SHP77 treated with DMSO at 0.1 percent for 48 hours (cell line): ENCODE results near the gene C9.
"Not testable (repeated sequence)": the region's sequence is repeated elsewhere in the genome, so short reads cannot be mapped to it uniquely, and the experiment has no call there.

ENCODE experiments used
- DNase-seq: peaks from one replicate; lab custom pipeline; 2025; lab: John Stamatoyannopoulos, UW

C9 gene

DNA sequence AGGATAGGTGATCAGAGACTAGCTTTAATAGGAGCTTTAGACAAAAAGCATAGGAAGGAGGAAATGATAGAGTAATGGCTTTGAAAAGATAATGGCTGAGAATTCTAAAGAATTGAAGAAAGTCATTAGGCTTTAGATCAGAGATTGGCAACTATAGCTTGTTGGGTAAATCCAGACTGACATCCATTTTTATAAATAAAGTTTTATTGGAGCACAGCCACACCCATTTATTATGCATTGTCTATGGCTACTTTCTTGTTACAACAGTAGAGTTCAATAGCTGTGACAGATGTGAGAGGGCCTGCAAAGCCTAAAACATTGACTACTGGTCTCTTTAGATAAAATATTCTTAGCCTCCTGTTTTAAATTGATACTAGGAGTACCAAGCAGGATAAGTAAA is 104.2 kb downstream of the C9 start:
- DNase-seq = no peak

- DNase-seq = no peak
Measured at GRCh38 chr5:39257554-39257953, 106.7 kb downstream of the C9 start.

- no peak for DNase-seq
Measured at GRCh38 chr5:39256477-39257235, 107.6 kb downstream of the C9 start.

DNA sequence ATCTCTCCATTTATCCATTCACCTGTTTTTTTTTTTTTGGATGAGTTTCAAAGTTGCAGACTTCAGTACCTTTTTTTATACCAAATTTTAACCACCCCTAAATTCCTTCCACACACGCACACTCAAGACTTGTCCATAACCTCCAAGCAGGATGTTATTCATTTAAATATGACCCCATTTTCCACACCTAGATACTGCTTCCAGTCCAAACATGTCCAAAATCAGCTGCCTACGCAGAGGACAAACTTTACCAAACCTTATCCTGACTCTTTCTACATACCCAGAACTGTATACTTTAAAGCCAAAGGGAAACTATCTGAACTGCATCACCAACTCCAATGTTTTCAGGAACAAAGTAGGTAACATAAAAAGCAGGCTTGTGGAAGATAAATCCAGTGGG is 108.9 kb downstream of the C9 start:
- DNase-seq = no peak

DNA sequence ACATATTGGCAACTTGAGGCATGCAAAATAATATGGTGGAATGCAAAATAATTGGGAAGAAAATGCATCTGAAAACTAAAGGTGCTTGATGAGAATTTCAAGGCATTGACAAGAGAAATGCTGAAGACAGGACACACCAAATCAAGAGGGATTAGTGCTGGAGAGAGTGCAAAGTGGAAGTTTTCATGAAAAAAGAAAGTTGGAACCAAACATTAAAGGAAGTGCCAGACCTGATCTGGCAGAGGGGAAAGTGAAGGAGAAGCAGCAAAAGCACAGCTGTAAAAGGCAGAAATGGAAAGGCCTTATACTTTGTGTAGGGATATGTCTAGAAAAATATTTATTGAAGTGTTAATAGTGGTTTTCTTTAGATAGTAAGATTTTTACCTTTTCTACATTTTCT is 109.6 kb downstream of the C9 start:
- DNase-seq = no peak

GRCh38 chr5:39253196-39253595 is 111.1 kb downstream of the C9 start:
- DNase-seq = no peak

GRCh38 chr5:39249564-39250274 is 114.6 kb downstream of the C9 start:
- DNase-seq = no peak

GRCh38 chr5:39249069-39249468 is 115.2 kb downstream of the C9 start:
- no peak for DNase-seq

DNA sequence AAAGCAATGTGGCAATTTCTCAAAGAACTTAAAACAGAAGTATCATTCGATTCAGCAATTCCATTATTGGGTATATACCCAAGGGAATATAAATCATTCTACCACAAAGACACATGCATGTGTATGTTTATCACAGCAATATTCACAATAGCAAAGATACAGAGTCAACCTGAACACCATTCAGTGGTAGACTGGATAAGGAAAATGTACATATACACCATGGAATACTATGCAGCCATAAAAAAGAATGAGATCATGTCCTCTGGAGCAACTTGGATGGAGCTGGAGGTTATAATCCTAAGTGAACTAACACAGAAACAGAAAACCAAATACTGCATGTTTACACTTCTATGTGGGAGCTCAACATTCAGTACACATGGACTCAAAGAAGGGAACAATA is 123.5 kb downstream of the C9 start:
- DNase-seq = no peak

- no peak for DNase-seq
Measured at GRCh38 chr5:39238366-39239105, 125.8 kb downstream of the C9 start.

DNA sequence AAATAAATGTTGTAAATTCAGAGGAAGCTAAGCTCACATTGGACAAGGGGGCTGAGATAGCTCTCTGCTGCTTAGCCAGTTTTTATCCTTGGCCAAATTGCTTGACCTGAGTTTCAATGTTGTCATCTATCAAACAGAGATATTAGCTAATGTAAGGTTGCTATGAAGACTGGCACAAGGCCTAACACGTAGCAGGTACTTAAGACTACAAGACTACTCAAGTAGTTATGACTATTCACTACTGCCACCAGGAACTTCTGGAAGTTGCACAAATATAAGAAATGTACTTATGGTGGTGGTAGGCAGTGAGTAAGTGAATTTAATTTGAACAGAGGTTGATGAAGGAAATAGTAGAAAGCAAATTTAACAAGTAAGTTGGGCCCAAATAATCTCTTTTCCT is 127.6 kb downstream of the C9 start:
- no peak for DNase-seq

- DNase-seq = no peak
Measured at GRCh38 chr5:39235648-39236047, 128.6 kb downstream of the C9 start.

GRCh38 chr5:39234494-39234893 is 129.8 kb downstream of the C9 start:
- not testable (repeated sequence) for DNase-seq
